ENCODE measurements around the gene ROBO1.

ROBO1 gene

GRCh38 chr3:79250746-79251145 is 517.1 kb downstream of the ROBO1 start:
- H3K36me3 ChIP-seq, result no peaks in the 10 kb centered on the region
- no peak for TF ChIP-seq CTCF (IDR thresholded peaks at IDR 0.05)
- no peaks in the 10 kb centered on the region for H3K9me3 ChIP-seq
- no peak overlapping the region for H3K27ac ChIP-seq
- H3K4me1 ChIP-seq (ENCODE audit: control insufficient read depth in 1 of 2, insufficient read depth in 1 of 2, low read depth in 1 of 2, low read length in 1 of 2), result no peaks in the 10 kb centered on the region
- H3K27me3 ChIP-seq, result no peaks in the 10 kb centered on the region
- no peak overlapping the region for H3K4me3 ChIP-seq (ENCODE audit: low read depth in 1 of 2, low read length in 1 of 2)

- no peaks in the 10 kb centered on the region for H3K9me3 ChIP-seq
- TF ChIP-seq CTCF (IDR thresholded peaks at IDR 0.05), result no peak
- no peaks in the 10 kb centered on the region for H3K27me3 ChIP-seq
- no peaks in the 10 kb centered on the region for H3K4me1 ChIP-seq (ENCODE audit: control insufficient read depth in 1 of 2, insufficient read depth in 1 of 2, low read depth in 1 of 2, low read length in 1 of 2)
- no peak overlapping the region for H3K27ac ChIP-seq
- no peaks in the 10 kb centered on the region for H3K36me3 ChIP-seq
- no peak overlapping the region for H3K4me3 ChIP-seq (ENCODE audit: low read depth in 1 of 2, low read length in 1 of 2)
Measured at GRCh38 chr3:79249701-79250100, 518.1 kb downstream of the ROBO1 start.

GRCh38 chr3:79247725-79248043 is 520.1 kb downstream of the ROBO1 start:
- H3K27ac ChIP-seq, result no peak overlapping the region

GRCh38 chr3:79246875-79247724 is 520.7 kb downstream of the ROBO1 start:
- Histone ChIP-seq H3K27ac (no peak overlapping the region), H3K27me3 (no peaks in the 10 kb centered on the region), H3K9me3 (no peaks in the 10 kb centered on the region), H3K36me3 (no peaks in the 10 kb centered on the region), H3K4me3 (ENCODE audit: low read depth in 1 of 2, low read length in 1 of 2) (no peak overlapping the region), H3K4me1 (ENCODE audit: control insufficient read depth in 1 of 2, insufficient read depth in 1 of 2, low read depth in 1 of 2, low read length in 1 of 2) (no peaks in the 10 kb centered on the region)
- TF ChIP-seq CTCF (IDR thresholded peaks at IDR 0.05), result no peak

More at GRCh38 chr3:79247725-79248043, 520.1 kb downstream of the ROBO1 start:
- no peaks in the 10 kb centered on the region for H3K4me1 ChIP-seq (ENCODE audit: control insufficient read depth in 1 of 2, insufficient read depth in 1 of 2, low read depth in 1 of 2, low read length in 1 of 2)
- no peaks in the 10 kb centered on the region for H3K9me3 ChIP-seq
- H3K36me3 ChIP-seq, result no peaks in the 10 kb centered on the region
- no peak overlapping the region for H3K4me3 ChIP-seq (ENCODE audit: low read depth in 1 of 2, low read length in 1 of 2)
- H3K27me3 ChIP-seq, result no peaks in the 10 kb centered on the region
- no peak for TF ChIP-seq CTCF (IDR thresholded peaks at IDR 0.05)

- Histone ChIP-seq H3K4me3 (ENCODE audit: low read depth in 1 of 2, low read length in 1 of 2) (no peak overlapping the region), H3K4me1 (ENCODE audit: control insufficient read depth in 1 of 2, insufficient read depth in 1 of 2, low read depth in 1 of 2, low read length in 1 of 2) (no peaks in the 10 kb centered on the region), H3K27me3 (no peaks in the 10 kb centered on the region), H3K9me3 (no peaks in the 10 kb centered on the region), H3K36me3 (no peaks in the 10 kb centered on the region), H3K27ac (no peak overlapping the region)
- no peak for TF ChIP-seq CTCF (IDR thresholded peaks at IDR 0.05)
Measured at GRCh38 chr3:79245284-79246138, 522.3 kb downstream of the ROBO1 start.
